ENCODE measurements around the gene NRIP1. TPM values are rescaled to one million over a fixed set of nuclear protein-coding genes. Genes with fewer than 3 reads are reported as not detected.

Gene NRIP1
- total and polyA plus RNA-seq, 2 of the 13 experiments (the other 11 are each of a cell fraction or from before 2014, with no cell fraction given), result 21.0 to 69.0 TPM

GRCh38 chr21:15064576-15065391 lies at the start of gene NRIP1 (continued):
- TF ChIP-seq PRMT3 (CRISPR knock-in tag; IDR thresholded peaks at IDR 0.05; ENCODE audit: borderline replicate concordance, low read depth), result 0 out of 2 replicates have a peak, but pooled peaks have one; percentile 4

GRCh38 chr21:15112858-15113257 lies 48.1 kb upstream of the NRIP1 start:
- H3K4me1 ChIP-seq (ENCODE audit: insufficient read depth, low read length), result no peaks in the 10 kb centered on the region
- CTCF ChIA-PET (ENCODE audit: low intra/inter-chr PET ratio, low total read pairs), result no interaction called here
- no peaks in the 10 kb centered on the region for H3K79me2 ChIP-seq (ENCODE audit: insufficient read depth, low read length)
- intact Hi-C loops (cut with micrococcal nuclease; ENCODE audit: unreplicated experiment) (no loop called here), in situ Hi-C loops (cut with HindIII; ENCODE audit: extremely low pct_ligation_motif_present, low pct_unique_long_range_greater_than_20kb) (no loop called here)
- H3K27me3 ChIP-seq (ENCODE audit: control insufficient read depth in 1 of 2, insufficient read depth in 2 of 2, low read length in 2 of 2), result no peaks in the 10 kb centered on the region; a peak in 1 of 5 replicates
- ATAC-seq, result no peak
- no peaks in the 10 kb centered on the region for H3K36me3 ChIP-seq (replicated peaks in 1 of 2; ENCODE audit: control insufficient read depth in 1 of 2, insufficient read depth in 2 of 2, low read length in 2 of 2)
- no peaks in the 10 kb centered on the region for H4K20me1 ChIP-seq (ENCODE audit: insufficient read depth, low read length)
- 56% methylated on average over 4 of the region's 4 CpGs for WGBS (ENCODE audit: low lambda C conversion rate)
- TF ChIP-seq IKZF4 (CRISPR knock-in tag; IDR thresholded peaks at IDR 0.05; ENCODE audit: borderline replicate concordance, low read depth, not compliant biosample characterization) (no peak), KLF9 (CRISPR knock-in tag; IDR thresholded peaks at IDR 0.05; ENCODE audit: low read depth) (no peak), CEBPB (IDR thresholded peaks at IDR 0.05; ENCODE audit: borderline replicate concordance, low read depth, low read length) (no peak), GPN1 (CRISPR knock-in tag; IDR thresholded peaks at IDR 0.05; ENCODE audit: borderline replicate concordance) (no peak), MBD4 (IDR thresholded peaks at IDR 0.05; ENCODE audit: borderline replicate concordance, low read length) (no peak), IRF1 (CRISPR knock-in tag; IDR thresholded peaks at IDR 0.05; ENCODE audit: low read depth) (no peak), ZNF816 (CRISPR knock-in tag; IDR thresholded peaks at IDR 0.05; ENCODE audit: borderline replicate concordance) (no peak), SKIL (CRISPR knock-in tag; IDR thresholded peaks at IDR 0.05; ENCODE audit: borderline replicate concordance) (no peak), ZNF749 (CRISPR knock-in tag; IDR thresholded peaks at IDR 0.05; ENCODE audit: borderline replicate concordance) (no peak)
- BruUV-seq (replicated peaks), result no TSS peak
- H2AFZ ChIP-seq (ENCODE audit: low read length), result peak overlapping the region; percentile 54
- no peak for FAIRE-seq
- no peak overlapping the region for H3K27ac ChIP-seq (ENCODE audit: extremely low read length, insufficient read depth, low read length)
- no peaks in the 10 kb centered on the region for H3K9me3 ChIP-seq (ENCODE audit: low read length)
- POLR2A ChIA-PET, result interaction anchor here (1.2 kb wide), 1 partner anchor 9 kb away, joined by 3 read pairs; no protein-coding TSS in a partner anchor
- H3K4me2 ChIP-seq (ENCODE audit: low read depth, low read length), result no peak overlapping the region
- no peak for DNase-seq (ENCODE audit: low spot score)
- no peak overlapping the region for H3K9ac ChIP-seq (ENCODE audit: insufficient read depth, low read depth, low read length)
- no peak overlapping the region for H3K4me3 ChIP-seq (replicated peaks in 1 of 3; ENCODE audit: insufficient read depth in 1 of 3, low read depth in 2 of 3, low read length in 3 of 3)

Measured in HepG2 (cell line).